ENCODE results near the gene TMEM106C.

TMEM106C gene

GRCh38 chr12:48017921-48018617 lies 54.7 kb downstream of the TMEM106C start:
- no peak for FAIRE-seq

All from A204.1 (cell line).